ENCODE data around the gene IQCH. TPM values are rescaled to one million over a fixed set of nuclear protein-coding genes. Genes with fewer than 3 reads are reported as not detected.
"Not testable (repeated sequence)": the region's sequence is repeated elsewhere in the genome, so short reads cannot be mapped to it uniquely, and the experiment has no call there.

The IQCH gene
- total and polyA plus RNA-seq, 4 experiments from 2014 or later, result 0.99 to 2.1 (median 1.5) TPM

- CTCF ChIA-PET (ENCODE audit: partially characterized antibody); H3K36me3 Mint-ChIP-seq; H3K4me3 ChIP-seq (ENCODE audit: low read length in 2 of 2); H3K4me1 ChIP-seq (ENCODE audit: insufficient read depth, low read length); POLR2A ChIA-PET (ENCODE audit: partially characterized antibody); DNase-seq; H3K36me3 ChIP-seq (ENCODE audit: insufficient read depth, low read length); H3K4me3 Mint-ChIP-seq; H3K9me3 ChIP-seq (ENCODE audit: control insufficient read depth in 1 of 2, low read length in 2 of 2); H3K27me3 Mint-ChIP-seq; H3K4me1 Mint-ChIP-seq; H3K27ac ChIP-seq (ENCODE audit: low read depth, low read length); H3K27ac Mint-ChIP-seq; intact Hi-C loops (cut with micrococcal nuclease); H3K27me3 ChIP-seq (ENCODE audit: insufficient read depth, low read length); H3K9me3 Mint-ChIP-seq: not testable (repeated sequence)
Measured at GRCh38 chr15:67436351-67437250, 182.0 kb downstream of the IQCH start.

GRCh38 chr15:67444100-67444499, 189.5 kb downstream of the IQCH start:
- ChIA-PET POLR2A (ENCODE audit: partially characterized antibody) (no interaction called here), CTCF (ENCODE audit: partially characterized antibody) (interaction anchor here (2.1 kb wide), 1 partner anchor 13 kb away, joined by 10 read pairs; no protein-coding TSS in a partner anchor)
- no peak overlapping the region for H3K4me3 Mint-ChIP-seq
- H3K9me3 Mint-ChIP-seq, result peaks cover 0 to 4% (median 0%) of the 10 kb centered on the region in 8 donors
- no peaks in the 10 kb centered on the region for H3K27me3 Mint-ChIP-seq
- peaks cover 4% of the 10 kb centered on the region in 2 donors for H3K36me3 Mint-ChIP-seq
- no peaks in the 10 kb centered on the region for H3K4me1 Mint-ChIP-seq
- H3K27me3 ChIP-seq (ENCODE audit: insufficient read depth, low read length), result no peaks in the 10 kb centered on the region
- H3K9me3 ChIP-seq (ENCODE audit: control insufficient read depth in 1 of 2, low read length in 2 of 2), result no peaks in the 10 kb centered on the region
- no peak for DNase-seq
- no peak overlapping the region for H3K27ac Mint-ChIP-seq
- H3K4me1 ChIP-seq (ENCODE audit: insufficient read depth, low read length), result no peaks in the 10 kb centered on the region
- no peak overlapping the region for H3K27ac ChIP-seq (ENCODE audit: low read depth, low read length)
- intact Hi-C loops (cut with micrococcal nuclease), result no loop called here
- H3K36me3 ChIP-seq (ENCODE audit: insufficient read depth, low read length), result no peaks in the 10 kb centered on the region
- no peak overlapping the region for H3K4me3 ChIP-seq (ENCODE audit: low read length in 2 of 2)

GRCh38 chr15:67446449-67446848, 191.9 kb downstream of the IQCH start:
- Histone ChIP-seq H3K27me3 (ENCODE audit: insufficient read depth, low read length) (no peaks in the 10 kb centered on the region), H3K4me3 (ENCODE audit: low read length in 2 of 2) (no peak overlapping the region), H3K4me1 (ENCODE audit: insufficient read depth, low read length) (no peaks in the 10 kb centered on the region), H3K9me3 (ENCODE audit: control insufficient read depth in 1 of 2, low read length in 2 of 2) (no peaks in the 10 kb centered on the region), H3K27ac (ENCODE audit: low read depth, low read length) (no peak overlapping the region), H3K36me3 (ENCODE audit: insufficient read depth, low read length) (no peaks in the 10 kb centered on the region)
- Mint-ChIP-seq H3K27ac (no peak overlapping the region), H3K27me3 (no peaks in the 10 kb centered on the region), H3K4me1 (no peaks in the 10 kb centered on the region), H3K4me3 (no peak overlapping the region), H3K36me3 (no peaks in the 10 kb centered on the region), H3K9me3 (peaks cover 0 to 4% (median 0%) of the 10 kb centered on the region in 8 donors)
- ChIA-PET CTCF (ENCODE audit: partially characterized antibody) (interaction anchor here (2.1 kb wide), 1 partner anchor 11 kb away, joined by 10 read pairs; no protein-coding TSS in a partner anchor), POLR2A (ENCODE audit: partially characterized antibody) (no interaction called here)
- no peak for DNase-seq
- intact Hi-C loops (cut with micrococcal nuclease), result no loop called here

- H3K36me3 Mint-ChIP-seq; H3K4me1 Mint-ChIP-seq; H3K4me3 Mint-ChIP-seq; H3K4me1 ChIP-seq (ENCODE audit: insufficient read depth, low read length); CTCF ChIA-PET (ENCODE audit: partially characterized antibody); H3K36me3 ChIP-seq (ENCODE audit: insufficient read depth, low read length); H3K4me3 ChIP-seq (ENCODE audit: low read length in 2 of 2); intact Hi-C loops (cut with micrococcal nuclease); H3K27me3 ChIP-seq (ENCODE audit: insufficient read depth, low read length); POLR2A ChIA-PET (ENCODE audit: partially characterized antibody); DNase-seq; H3K9me3 ChIP-seq (ENCODE audit: control insufficient read depth in 1 of 2, low read length in 2 of 2); H3K9me3 Mint-ChIP-seq; H3K27me3 Mint-ChIP-seq; H3K27ac Mint-ChIP-seq; H3K27ac ChIP-seq (ENCODE audit: low read depth, low read length): not testable (repeated sequence)
Measured at GRCh38 chr15:67448372-67448771, 193.8 kb downstream of the IQCH start.

- CTCF ChIA-PET (ENCODE audit: partially characterized antibody); H3K27me3 ChIP-seq (ENCODE audit: insufficient read depth, low read length); H3K9me3 Mint-ChIP-seq; H3K4me1 Mint-ChIP-seq; H3K27ac Mint-ChIP-seq; H3K27me3 Mint-ChIP-seq; intact Hi-C loops (cut with micrococcal nuclease); DNase-seq; H3K4me1 ChIP-seq (ENCODE audit: insufficient read depth, low read length); H3K4me3 Mint-ChIP-seq; H3K36me3 ChIP-seq (ENCODE audit: insufficient read depth, low read length); H3K9me3 ChIP-seq (ENCODE audit: control insufficient read depth in 1 of 2, low read length in 2 of 2); H3K4me3 ChIP-seq (ENCODE audit: low read length in 2 of 2); POLR2A ChIA-PET (ENCODE audit: partially characterized antibody); H3K27ac ChIP-seq (ENCODE audit: low read depth, low read length): not testable (repeated sequence)
- H3K36me3 Mint-ChIP-seq, result peaks cover 0 to 10% of the 10 kb centered on the region in 2 donors
Measured at GRCh38 chr15:67453703-67454102, 199.1 kb downstream of the IQCH start.

- peak overlapping the region in 2 of 8 donors; percentile 20 to 26 for H3K4me3 Mint-ChIP-seq
Measured at GRCh38 chr15:67456677-67457529, 202.3 kb downstream of the IQCH start.

More at GRCh38 chr15:67456677-67457529, 202.3 kb downstream of the IQCH start:
- H3K9me3 ChIP-seq (ENCODE audit: control insufficient read depth in 1 of 2, low read length in 2 of 2), result no peaks in the 10 kb centered on the region
- peaks cover 0 to 2% (median 0%) of the 10 kb centered on the region in 8 donors for H3K9me3 Mint-ChIP-seq
- peaks cover 0 to 1% (median 0%) of the 10 kb centered on the region in 4 donors for H3K4me1 Mint-ChIP-seq
- ChIA-PET CTCF (ENCODE audit: partially characterized antibody) (interaction anchor here (0.7 to 6.3 kb wide), 27 partner anchors 10 to 771 kb away, joined by 3 to 110 read pairs (median 4); partner anchors contain the start of gene RNU6-1), POLR2A (ENCODE audit: partially characterized antibody) (interaction anchor here (2.1 kb wide), 1 partner anchor 379 kb away, joined by 10 read pairs; no protein-coding TSS in a partner anchor)
- H3K4me3 ChIP-seq (ENCODE audit: low read length in 2 of 2), result no peak overlapping the region
- no peaks in the 10 kb centered on the region for H3K27me3 ChIP-seq (ENCODE audit: insufficient read depth, low read length)
- H3K36me3 Mint-ChIP-seq, result peaks cover 0 to 10% of the 10 kb centered on the region in 2 donors
- intact Hi-C loops (cut with micrococcal nuclease), result loop anchor here (1.0 kb wide), 2 partner anchors 379 to 511 kb away; no protein-coding TSS in a partner anchor
- peaks cover 0 to 2% of the 10 kb centered on the region in 2 donors for H3K27me3 Mint-ChIP-seq
- no peaks in the 10 kb centered on the region for H3K36me3 ChIP-seq (ENCODE audit: insufficient read depth, low read length)
- no peak overlapping the region for H3K27ac Mint-ChIP-seq
- no peaks in the 10 kb centered on the region for H3K4me1 ChIP-seq (ENCODE audit: insufficient read depth, low read length)
- no peak overlapping the region for H3K27ac ChIP-seq (ENCODE audit: low read depth, low read length)
- DNase-seq, result peak; percentile 69 to 75 (median 72)
